GM12873 (cell line): Measurements from ENCODE around the gene IFIH1.
A peak's percentile ranks its signal among the peaks of the same experiment; 100 is the strongest.

Experiments
- TF ChIP-seq, protein P1 (sequence below): IDR thresholded peaks from 2 replicates; pipeline ENCODE4 v1.5.1; 2012; ENCODE audit warnings: low read depth, mild to moderate bottlenecking, moderate library complexity, low read length, control low read depth; ENCODE audit not compliant: insufficient read depth; ENCODE audit errors: missing control alignments

IFIH1 gene

DNA sequence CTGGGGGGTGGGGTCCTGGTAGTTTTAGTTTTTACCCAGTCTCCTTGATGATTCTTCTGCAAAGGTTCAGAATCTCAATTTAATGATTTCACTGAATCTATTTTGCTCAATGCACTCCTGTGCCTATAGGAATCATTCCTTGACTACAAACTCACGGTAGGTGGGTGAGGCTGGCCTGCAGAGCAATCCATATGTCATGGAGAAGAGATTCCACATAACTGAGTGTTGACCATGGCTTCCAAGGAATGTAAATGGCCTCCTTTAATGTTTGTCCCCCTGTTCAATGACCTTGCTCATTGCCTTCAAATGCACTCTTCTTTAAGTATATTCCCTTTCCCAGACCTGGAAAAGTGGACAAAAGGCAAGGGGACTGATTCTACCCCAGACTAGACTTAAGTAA lies 87.7 kb downstream of the IFIH1 start:
- TF ChIP-seq, protein P1, sequence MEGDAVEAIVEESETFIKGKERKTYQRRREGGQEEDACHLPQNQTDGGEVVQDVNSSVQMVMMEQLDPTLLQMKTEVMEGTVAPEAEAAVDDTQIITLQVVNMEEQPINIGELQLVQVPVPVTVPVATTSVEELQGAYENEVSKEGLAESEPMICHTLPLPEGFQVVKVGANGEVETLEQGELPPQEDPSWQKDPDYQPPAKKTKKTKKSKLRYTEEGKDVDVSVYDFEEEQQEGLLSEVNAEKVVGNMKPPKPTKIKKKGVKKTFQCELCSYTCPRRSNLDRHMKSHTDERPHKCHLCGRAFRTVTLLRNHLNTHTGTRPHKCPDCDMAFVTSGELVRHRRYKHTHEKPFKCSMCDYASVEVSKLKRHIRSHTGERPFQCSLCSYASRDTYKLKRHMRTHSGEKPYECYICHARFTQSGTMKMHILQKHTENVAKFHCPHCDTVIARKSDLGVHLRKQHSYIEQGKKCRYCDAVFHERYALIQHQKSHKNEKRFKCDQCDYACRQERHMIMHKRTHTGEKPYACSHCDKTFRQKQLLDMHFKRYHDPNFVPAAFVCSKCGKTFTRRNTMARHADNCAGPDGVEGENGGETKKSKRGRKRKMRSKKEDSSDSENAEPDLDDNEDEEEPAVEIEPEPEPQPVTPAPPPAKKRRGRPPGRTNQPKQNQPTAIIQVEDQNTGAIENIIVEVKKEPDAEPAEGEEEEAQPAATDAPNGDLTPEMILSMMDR = no peak

DNA sequence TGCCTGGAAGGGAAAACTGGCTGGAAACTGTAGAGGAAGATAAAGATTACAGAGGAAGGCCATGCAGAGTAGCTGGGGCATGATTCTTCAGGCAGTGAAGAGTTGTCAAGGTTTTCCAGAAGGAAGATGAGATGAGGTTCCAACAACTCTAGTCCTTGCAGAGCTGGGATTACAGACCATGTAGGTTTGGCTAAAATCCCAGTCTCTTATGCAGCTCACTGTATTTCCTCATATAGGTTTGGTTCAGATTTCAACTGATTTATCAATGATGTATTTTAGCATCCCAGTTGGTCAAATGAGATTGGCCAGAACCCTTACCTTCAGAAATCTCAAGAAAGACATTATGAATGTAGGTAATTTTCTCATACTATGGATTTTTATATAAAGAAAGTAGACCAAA lies 91.6 kb downstream of the IFIH1 start:
- TF ChIP-seq, protein P1 = no peak

DNA sequence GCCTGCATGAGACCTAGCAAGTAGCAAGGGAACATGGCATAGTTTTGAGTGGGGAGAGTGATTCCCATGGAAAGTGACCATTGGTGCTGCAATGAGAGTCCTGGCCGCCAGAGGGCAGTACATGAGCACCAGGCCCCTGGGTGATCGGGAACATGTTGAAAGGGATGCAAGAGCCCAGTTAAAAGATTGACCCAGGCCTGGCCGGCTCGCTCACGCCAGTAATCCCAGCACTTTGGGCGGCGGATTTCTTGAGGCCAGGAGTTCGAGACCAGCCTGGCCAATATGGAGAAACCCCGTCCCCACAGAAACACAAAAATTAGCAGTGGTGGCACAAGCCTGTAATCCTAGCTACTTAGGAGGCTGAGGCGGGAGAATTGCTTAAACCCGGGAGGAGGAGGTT lies 97.4 kb downstream of the IFIH1 start:
- TF ChIP-seq, protein P1 = peak; percentile 97

DNA sequence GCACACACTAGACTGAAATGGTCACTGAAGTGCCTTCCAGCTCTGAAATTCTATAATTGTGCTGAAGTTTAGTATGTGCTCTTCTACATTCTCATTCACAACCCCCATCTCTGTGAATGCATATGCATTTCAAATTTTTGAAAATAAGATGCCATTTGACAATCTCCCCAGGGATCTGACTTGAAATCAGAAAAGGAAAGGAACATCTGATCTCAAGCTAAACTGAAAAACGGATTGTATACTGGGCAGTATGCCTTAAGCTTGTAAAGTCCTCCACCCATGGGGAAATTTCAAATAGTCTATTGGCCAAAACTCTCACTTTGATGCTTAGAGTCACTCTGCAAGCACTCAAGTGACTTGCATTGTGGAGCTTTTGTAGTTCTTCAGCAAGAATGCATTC lies 98.1 kb downstream of the IFIH1 start:
- TF ChIP-seq, protein P1 = no peak

DNA sequence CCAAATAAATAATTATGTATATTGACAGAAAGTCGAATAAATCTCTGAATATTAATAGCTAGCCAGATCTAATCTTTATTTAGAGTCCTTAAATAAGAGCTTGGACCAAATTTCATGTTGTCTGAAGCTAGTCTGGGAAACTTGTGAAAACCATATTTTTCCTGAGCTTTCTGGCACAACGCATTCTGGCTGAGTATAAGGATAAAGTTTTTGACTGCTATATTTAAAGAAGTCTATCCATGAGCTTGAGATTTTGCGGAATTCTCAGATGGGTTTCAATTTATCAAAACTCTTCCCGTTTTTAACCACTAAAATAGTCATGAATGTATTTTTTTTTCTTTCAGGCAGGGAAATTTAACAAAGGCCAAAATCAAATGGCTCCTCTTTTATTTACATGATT lies 99.1 kb downstream of the IFIH1 start:
- TF ChIP-seq, protein P1 = no peak

DNA sequence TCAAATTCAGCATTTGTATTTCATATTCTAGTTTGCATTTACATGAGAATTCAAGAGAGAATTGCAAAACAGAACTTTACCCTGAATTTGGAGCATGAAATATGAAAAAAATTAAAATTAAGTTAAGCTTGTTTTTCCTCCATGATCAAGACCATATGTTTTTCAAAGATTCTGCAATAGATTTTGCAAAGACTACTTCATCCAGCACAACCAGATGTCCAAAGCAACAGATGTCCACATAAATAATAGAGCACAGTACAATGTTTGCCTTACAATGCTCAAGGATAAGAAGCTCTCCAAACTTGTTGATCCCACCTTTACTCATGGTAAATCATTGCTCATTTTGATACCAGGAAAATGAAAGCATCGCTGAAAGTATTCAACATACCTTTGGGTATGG lies 100.9 kb downstream of the IFIH1 start:
- TF ChIP-seq, protein P1 = no peak
